ENCODE data around the gene ZNFX1.
"Not testable (repeated sequence)": the region's sequence is repeated elsewhere in the genome, so short reads cannot be mapped to it uniquely, and the experiment has no call there.

- TF ChIP-seq BCL11A (tag by site-specific recombination; IDR thresholded peaks at IDR 0.05; ENCODE audit: low read depth); KLF9 (tag by site-specific recombination; IDR thresholded peaks at IDR 0.05; ENCODE audit: low read depth); SP2 (tag by site-specific recombination; IDR thresholded peaks at IDR 0.05); CTCF (tag by site-specific recombination; IDR thresholded peaks at IDR 0.05); ZNF510 (tag by site-specific recombination; IDR thresholded peaks at IDR 0.05; ENCODE audit: insufficient replicate concordance); ZNF155 (tag by site-specific recombination; IDR thresholded peaks at IDR 0.05); FEZF1 (tag by site-specific recombination; IDR thresholded peaks at IDR 0.05): not testable (repeated sequence)
Measured at GRCh38 chr20:49192944-49193518, 84.8 kb downstream of the ZNFX1 start.

All from HEK293 (cell line).